HEK293T (cell line): ENCODE results near the gene MAD1L1.

ENCODE experiments used
- CTCF ChIA-PET: fragments of 350-600 bp; formaldehyde crosslinking; extraction: SDS; loops from one replicate; lab custom pipeline; 2021; ENCODE audit warnings: antibody characterized with exemption, inconsistent platforms; lab: Yijun Ruan, JAX
- POLR2A ChIA-PET: fragments of 350-600 bp; formaldehyde crosslinking; extraction: SDS; loops from one replicate; lab custom pipeline; 2020; ENCODE audit warnings: antibody characterized with exemption, inconsistent platforms; lab: Yijun Ruan, JAX
- DNase-seq: peaks from one replicate; pipeline ENCODE4 v3.0.0; 2012; ENCODE audit warnings: mixed read lengths; ENCODE audit errors: extremely low spot score
- ARNT ChIP-seq: fragments of 450-650 bp; IDR thresholded peaks from 2 replicates; pipeline ENCODE4 v1.6.1; 2017; ENCODE audit warnings: mild to moderate bottlenecking
- BHLHE40 ChIP-seq: fragments of 450-650 bp; IDR thresholded peaks from 2 replicates; pipeline ENCODE4 v1.6.1; 2016; ENCODE audit warnings: mild to moderate bottlenecking, moderate library complexity, borderline replicate concordance
- CTBP1 ChIP-seq: fragments of 450-650 bp; IDR thresholded peaks from 2 replicates; pipeline ENCODE4 v1.6.1; 2016; ENCODE audit warnings: borderline replicate concordance
- ELF4 ChIP-seq: fragments of 450-650 bp; IDR thresholded peaks from 2 replicates; pipeline ENCODE4 v1.6.1; 2017; ENCODE audit warnings: antibody characterized with exemption
- FOXA1 ChIP-seq: fragments of 450-650 bp; IDR thresholded peaks from 2 replicates; pipeline ENCODE4 v1.6.1; 2016; ENCODE audit warnings: mild to moderate bottlenecking
- FOXK2 ChIP-seq: fragments of 450-650 bp; IDR thresholded peaks from 2 replicates; pipeline ENCODE4 v1.6.1; 2016; ENCODE audit warnings: mild to moderate bottlenecking
- FOXM1 ChIP-seq: fragments of 450-650 bp; IDR thresholded peaks from 2 replicates; pipeline ENCODE4 v1.6.1; 2017; ENCODE audit warnings: mild to moderate bottlenecking, borderline replicate concordance
- HDGF ChIP-seq: fragments of 450-650 bp; IDR thresholded peaks from 2 replicates; pipeline ENCODE4 v1.6.1; 2017; ENCODE audit warnings: antibody characterized with exemption, borderline replicate concordance
- L3MBTL2 ChIP-seq: fragments of 450-650 bp; conservative IDR thresholded peaks from 2 replicates; pipeline ENCODE4 v1.6.1; 2016; ENCODE audit warnings: mild to moderate bottlenecking
- LEF1 ChIP-seq: fragments of 450-650 bp; IDR thresholded peaks from 2 replicates; pipeline ENCODE4 v1.6.1; 2017; ENCODE audit warnings: mild to moderate bottlenecking, borderline replicate concordance
- NFRKB ChIP-seq: fragments of 450-650 bp; IDR thresholded peaks from 2 replicates; pipeline ENCODE4 v1.6.1; 2016; ENCODE audit warnings: mild to moderate bottlenecking, moderate library complexity
- PKNOX1 ChIP-seq: fragments of 450-650 bp; IDR thresholded peaks from 2 replicates; pipeline ENCODE4 v1.6.1; 2016
- SP1 ChIP-seq: fragments of 450-650 bp; IDR thresholded peaks from 2 replicates; pipeline ENCODE4 v1.6.1; 2017
- SUZ12 ChIP-seq: fragments of 450-650 bp; IDR thresholded peaks from 2 replicates; pipeline ENCODE4 v1.6.1; 2016; ENCODE audit warnings: mild to moderate bottlenecking
- TARDBP ChIP-seq: fragments of 450-650 bp; IDR thresholded peaks from 2 replicates; pipeline ENCODE4 v1.6.1; 2016
- ZNF384 ChIP-seq: fragments of 450-650 bp; IDR thresholded peaks from 2 replicates; pipeline ENCODE4 v1.6.1; 2016

The MAD1L1 gene

GRCh38 chr7:1867370-1868260 is 365.1 kb downstream of the MAD1L1 start:
- ChIA-PET POLR2A (no interaction called here), CTCF (no interaction called here)
- no peak for DNase-seq
- no peak for TF ChIP-seq LEF1

GRCh38 chr7:1866601-1867000 is 366.1 kb downstream of the MAD1L1 start:
- CTCF ChIA-PET: no interaction called here
- POLR2A ChIA-PET: no interaction called here
- no peak for TF ChIP-seq ARNT
- DNase-seq: no peak

- ChIA-PET POLR2A (no interaction called here), CTCF (no interaction called here)
- DNase-seq: no peak
- TF ChIP-seq HDGF (no peak), CTBP1 (no peak), SUZ12 (no peak), LEF1 (no peak), ELF4 (no peak), L3MBTL2 (no peak), NFRKB (no peak), FOXK2 (no peak), FOXA1 (no peak), ZNF384 (no peak), SP1 (no peak), TARDBP (no peak), PKNOX1 (no peak), FOXM1 (no peak), ARNT (no peak), BHLHE40 (no peak)
These were observed 367.0 kb downstream of the MAD1L1 start for GRCh38 chr7:1865571-1866255.

GRCh38 chr7:1865000-1865555 is 367.7 kb downstream of the MAD1L1 start:
- POLR2A ChIA-PET: no interaction called here
- TF ChIP-seq TARDBP (no peak), ZNF384 (no peak), SUZ12 (no peak), ELF4 (no peak), CTBP1 (no peak), HDGF (no peak), NFRKB (no peak), ARNT (no peak), FOXK2 (no peak), L3MBTL2 (no peak), PKNOX1 (no peak), FOXA1 (no peak), FOXM1 (no peak), BHLHE40 (no peak)
- CTCF ChIA-PET: no interaction called here
- no peak for DNase-seq

- ChIA-PET POLR2A (no interaction called here), CTCF (no interaction called here)
- DNase-seq: no peak
- TF ChIP-seq HDGF (no peak), ARNT (no peak), FOXA1 (no peak), ZNF384 (no peak), CTBP1 (no peak), LEF1 (no peak)
These were observed 368.4 kb downstream of the MAD1L1 start for GRCh38 chr7:1864161-1864940.

- POLR2A ChIA-PET: no interaction called here
- no peak for DNase-seq
- CTCF ChIA-PET: interaction anchor here (0.7 kb wide), 1 partner anchor 20 kb away, joined by 3 read pairs; no protein-coding TSS in a partner anchor
- TF ChIP-seq SUZ12: no peak
- no peak for TF ChIP-seq L3MBTL2
- no peak for TF ChIP-seq BHLHE40
- no peak for TF ChIP-seq ARNT
- TF ChIP-seq FOXK2: no peak
- TF ChIP-seq ELF4: no peak
- no peak for TF ChIP-seq PKNOX1
- TF ChIP-seq FOXM1: no peak
These were observed 369.4 kb downstream of the MAD1L1 start for GRCh38 chr7:1863091-1863900.
